HG03103 (cell line): ENCODE data around the gene GNAQ.

ENCODE experiments used
- ATAC-seq: cut with Tn5 transposase; IDR thresholded peaks from one replicate; pipeline ENCODE4 v1.9.1; 2021; ENCODE audit warnings: low read depth; ENCODE audit not compliant: unreplicated experiment

GNAQ gene

DNA sequence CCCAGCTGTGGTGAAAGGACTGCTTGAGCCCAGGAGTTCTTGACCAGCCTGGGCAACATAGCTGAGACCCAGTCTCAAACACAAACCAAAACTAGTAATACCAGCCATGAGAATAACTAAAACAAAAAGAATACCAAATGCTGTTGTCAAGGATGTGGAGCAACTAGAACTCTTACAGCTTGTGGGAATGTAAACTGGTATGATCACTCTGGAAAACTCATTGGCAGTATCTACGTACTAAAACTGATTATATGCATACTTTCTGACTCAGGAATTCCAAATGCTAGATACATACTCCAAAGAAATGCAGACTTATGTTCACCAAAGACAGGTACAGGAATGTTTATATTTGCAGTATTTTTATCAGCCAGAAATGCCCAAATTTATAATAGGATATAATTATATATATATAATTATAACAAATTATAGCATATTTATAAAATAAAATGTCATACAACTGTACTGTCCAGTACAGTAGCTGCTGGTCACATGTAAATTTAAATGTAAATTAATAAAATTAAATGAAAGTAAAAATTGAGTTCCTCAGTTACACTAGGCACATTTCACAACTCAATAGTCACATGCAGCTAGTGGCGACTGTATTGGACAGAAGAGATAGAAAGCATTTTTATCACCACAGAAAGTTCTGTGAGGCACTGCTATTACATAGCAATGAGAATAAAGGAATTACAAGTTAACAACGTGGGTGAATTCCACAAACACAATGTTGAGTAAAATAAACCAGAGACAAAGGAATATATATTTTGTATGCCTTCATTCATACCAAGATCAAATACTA, 118.5 kb downstream of the GNAQ start:
- ATAC-seq, result no peak

GRCh38 chr9:77911928-77912327, 119.7 kb downstream of the GNAQ start:
- ATAC-seq, result no peak

- no peak for ATAC-seq
Measured at GRCh38 chr9:77910194-77910621, 121.4 kb downstream of the GNAQ start.

GRCh38 chr9:77909306-77909705, 122.3 kb downstream of the GNAQ start:
- ATAC-seq, result no peak

DNA sequence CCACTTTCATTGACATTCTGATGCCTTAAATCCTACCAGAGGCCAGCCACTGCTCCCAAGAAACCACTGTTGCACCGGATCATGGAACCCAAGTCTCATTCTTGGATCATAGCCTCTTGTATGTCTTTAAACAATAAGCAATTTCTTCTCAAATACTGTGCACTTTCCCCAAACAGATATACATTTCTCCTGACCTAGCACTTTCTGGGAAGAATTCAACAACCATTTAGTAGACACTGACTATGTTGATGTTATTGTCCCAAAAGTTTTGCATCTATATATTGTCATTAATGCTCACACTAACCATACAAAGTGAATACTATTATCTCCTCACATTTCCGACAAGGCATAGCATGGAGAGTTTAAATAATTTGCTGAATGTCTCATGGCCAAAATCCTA, 123.3 kb downstream of the GNAQ start:
- no peak for ATAC-seq

DNA sequence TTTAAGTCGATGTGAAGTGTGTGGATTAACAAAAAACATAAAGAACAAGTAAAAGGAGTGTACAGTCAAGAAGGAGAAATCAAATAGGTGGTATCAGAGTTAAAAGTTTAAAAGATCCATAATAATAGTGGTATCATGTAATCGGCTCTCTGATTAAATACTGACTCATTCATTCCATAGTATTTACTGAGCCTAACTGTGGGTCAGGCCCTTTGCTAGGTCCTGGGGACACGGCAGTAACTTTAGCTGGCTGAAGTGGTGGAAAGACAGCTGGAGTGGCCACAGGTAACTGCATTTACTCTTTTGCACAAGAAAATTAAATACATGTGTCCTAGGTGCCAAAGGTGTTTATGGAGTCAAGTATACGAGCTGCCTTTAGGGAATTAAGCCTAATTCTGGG, 124.0 kb downstream of the GNAQ start:
- no peak for ATAC-seq

- no peak for ATAC-seq
Measured at GRCh38 chr9:77906991-77907390, 124.6 kb downstream of the GNAQ start.

- ATAC-seq, result no peak
Measured at GRCh38 chr9:77903666-77904285, 127.8 kb downstream of the GNAQ start.

DNA sequence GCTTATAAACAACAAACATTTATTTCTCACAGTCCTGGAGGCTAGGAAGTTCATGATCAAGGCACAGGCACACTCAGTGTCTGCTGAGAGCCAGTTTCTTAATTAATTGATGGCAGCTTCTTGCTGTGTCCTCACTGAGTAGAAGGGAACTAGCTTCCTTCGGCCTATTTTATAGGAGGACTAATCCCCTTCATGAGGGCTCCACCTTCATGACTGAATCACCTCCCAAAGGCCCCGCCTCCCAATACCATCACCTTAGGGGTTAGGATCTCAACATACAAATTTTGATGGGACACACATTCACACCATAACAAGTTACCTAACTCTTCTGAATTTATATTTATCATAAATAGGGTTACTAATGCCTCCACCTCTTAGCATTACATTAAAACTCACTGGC, 129.8 kb downstream of the GNAQ start:
- no peak for ATAC-seq

- ATAC-seq, result no peak
Measured at GRCh38 chr9:77901018-77901417, 130.6 kb downstream of the GNAQ start.

DNA sequence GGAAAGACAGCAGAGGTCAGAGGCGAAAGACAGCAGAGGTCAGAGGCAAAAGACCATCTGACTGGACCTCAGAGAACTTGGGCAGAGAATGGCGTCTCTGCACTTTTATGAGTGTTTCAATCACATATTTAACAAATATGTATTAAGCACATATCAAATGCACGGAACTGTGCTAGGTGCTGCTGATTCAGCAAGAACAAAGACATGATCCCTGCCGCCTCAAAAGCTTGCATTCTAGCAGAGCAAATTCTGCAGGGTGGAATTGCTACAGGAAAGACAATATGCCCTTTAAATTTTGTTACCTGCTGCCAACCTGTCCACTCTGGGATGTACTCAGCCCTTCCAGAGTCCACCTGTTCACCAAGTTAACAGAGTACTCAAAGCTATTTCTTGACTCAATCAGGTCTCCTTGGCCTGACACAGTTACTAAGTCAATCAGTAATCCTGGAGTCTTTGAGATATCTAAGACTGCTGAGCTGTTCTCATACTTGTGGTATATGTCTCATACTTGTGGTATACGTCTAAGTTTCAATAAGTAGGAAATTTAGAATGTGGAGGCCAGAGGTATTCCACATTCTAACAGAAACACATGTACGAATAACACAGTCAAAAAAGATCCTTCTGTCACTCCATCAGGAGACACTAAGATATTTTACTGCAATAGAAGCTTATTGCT, 131.8 kb downstream of the GNAQ start:
- ATAC-seq, result no peak

DNA sequence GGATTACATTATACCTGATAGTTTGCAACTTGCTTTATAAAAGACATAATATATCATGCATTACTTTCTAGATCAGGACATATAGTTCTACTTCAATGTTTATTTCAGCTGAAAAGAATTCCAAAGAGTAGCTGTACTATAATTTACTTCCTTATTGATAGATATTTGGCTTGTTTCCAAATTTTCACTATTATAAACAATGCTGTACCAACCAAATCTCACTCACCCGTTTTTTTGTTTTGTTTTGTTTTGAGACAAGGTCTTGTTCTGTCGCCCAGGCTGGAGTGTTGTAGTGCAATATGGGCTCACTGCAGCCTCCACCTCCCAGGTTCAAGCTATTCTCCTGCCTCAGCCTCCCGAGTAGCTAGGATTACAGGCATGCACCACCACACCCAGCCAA, 132.7 kb downstream of the GNAQ start:
- no peak for ATAC-seq

- no peak for ATAC-seq
Measured at GRCh38 chr9:77896938-77897667, 134.5 kb downstream of the GNAQ start.

GRCh38 chr9:77896269-77896937, 135.2 kb downstream of the GNAQ start:
- no peak for ATAC-seq

- no peak for ATAC-seq
Measured at GRCh38 chr9:77893706-77894105, 137.9 kb downstream of the GNAQ start.

DNA sequence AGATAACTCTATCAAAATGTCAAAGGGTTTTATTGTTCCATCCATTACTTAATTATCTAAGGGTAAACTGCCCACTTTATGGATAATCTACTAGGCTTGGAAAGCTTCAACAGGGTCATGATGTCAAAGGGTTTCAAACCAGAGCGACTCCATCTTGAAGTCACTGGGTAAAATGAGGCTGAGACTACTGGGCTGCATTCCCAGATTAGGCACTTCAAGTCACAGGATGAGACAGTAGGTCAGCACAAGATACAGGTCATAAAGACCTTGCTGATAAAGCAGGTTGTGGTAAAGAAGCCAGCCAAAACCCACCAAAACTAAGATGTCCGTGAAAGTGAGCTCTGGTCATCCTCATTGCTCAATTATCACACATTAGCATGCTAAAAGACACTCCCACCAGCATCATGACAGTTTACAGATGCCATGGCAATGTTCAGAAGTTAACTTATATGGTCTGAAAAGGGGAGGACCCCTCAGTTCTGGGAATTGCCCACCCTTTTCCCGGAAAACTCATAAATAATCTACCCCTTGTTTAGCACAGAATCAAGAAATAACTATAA, 138.6 kb downstream of the GNAQ start:
- no peak for ATAC-seq

DNA sequence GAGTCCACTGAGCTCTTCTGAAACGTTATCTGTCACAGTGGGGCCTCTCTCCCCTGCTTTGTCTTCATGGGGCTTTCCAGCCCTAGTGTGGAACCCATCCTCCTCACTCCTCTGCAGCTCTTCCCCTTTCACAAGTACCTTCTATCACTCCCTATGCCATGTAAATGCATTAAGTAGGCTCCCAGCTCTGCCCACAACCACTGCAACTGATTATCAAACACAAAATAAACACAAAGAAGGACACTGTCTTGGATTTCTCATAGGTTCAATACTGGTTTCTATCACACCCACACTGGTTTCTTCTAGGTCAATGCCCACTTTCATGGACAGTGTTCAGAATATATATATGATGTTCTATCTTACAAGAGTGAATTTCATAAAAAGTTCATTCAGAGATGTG, 139.4 kb downstream of the GNAQ start:
- no peak for ATAC-seq

DNA sequence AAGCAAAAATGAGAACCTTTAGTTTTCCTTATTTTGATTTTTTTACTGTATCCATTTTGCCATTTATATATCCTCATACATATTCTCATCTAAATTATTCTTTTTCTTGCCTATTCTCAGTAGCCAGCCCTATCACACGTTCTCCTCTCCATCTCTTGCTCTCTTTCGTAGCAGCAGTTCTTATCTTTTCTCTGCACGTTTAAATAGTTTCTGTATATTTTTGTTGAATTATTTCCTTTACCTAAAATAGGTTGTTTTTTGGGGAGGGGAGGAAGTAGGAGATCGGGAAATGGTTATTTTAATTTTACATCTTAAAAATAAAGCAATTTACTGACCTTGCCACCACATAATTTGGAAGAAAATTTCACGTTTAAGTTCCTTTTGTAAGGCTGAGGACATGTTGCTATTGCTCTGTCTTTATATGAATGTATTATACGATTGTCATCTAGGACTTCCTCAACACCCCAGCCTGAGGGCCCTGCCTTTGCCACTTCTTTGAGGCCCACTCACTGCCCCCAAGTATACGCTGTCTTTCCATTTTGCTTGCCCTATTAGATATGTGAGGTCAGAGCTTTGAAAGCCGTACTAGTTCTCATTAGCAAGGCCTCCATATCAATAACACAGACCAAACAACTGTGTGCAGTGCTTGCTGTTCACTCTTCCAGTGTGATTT, 140.3 kb downstream of the GNAQ start:
- ATAC-seq, result no peak

DNA sequence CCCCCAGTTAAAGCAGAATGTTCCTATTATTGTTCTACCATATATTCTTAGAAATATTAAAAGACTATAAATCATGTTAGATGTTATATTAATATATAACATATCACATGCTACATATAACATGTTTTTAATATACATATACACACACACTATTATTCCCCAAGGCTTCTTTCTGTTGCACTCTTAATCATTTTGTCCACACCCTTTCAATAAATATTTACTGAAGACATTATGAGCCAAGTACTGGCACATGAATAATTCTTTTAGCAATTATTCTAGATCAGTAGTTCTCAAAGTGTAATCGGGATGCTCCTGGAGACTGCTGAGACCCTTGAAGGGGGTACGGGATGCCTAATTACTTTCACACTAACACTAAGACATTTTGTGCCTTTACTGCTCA, 143.9 kb downstream of the GNAQ start:
- ATAC-seq, result no peak
